RWPE2 (cell line): ENCODE data around the gene MYL12B.

ENCODE experiments used
- ATAC-seq: fragments of 200-7000 bp; cut with Tn5 transposase; 3 replicates; pipeline ENCODE4 v1.9.1; 2021; ENCODE audit warnings: low read depth
- DNase-seq: peaks from one replicate; pipeline ENCODE4 v3.0.0-alpha.2; 2020; ENCODE audit warnings: low spot score
- H3K27ac ChIP-seq: fragments of 450-650 bp; 2 replicates; pipeline ENCODE4 v1.5.1; 2017; ENCODE audit warnings: mild to moderate bottlenecking; ENCODE audit not compliant: poor library complexity, severe bottlenecking
- H3K27me3 ChIP-seq: fragments of 250-450 bp; sonication (Bioruptor Pico); 2 replicates; pipeline ENCODE4 v1.5.1; 2021; ENCODE audit warnings: mild to moderate bottlenecking, moderate library complexity; ENCODE audit not compliant: insufficient read depth, poor library complexity, severe bottlenecking
- H3K36me3 ChIP-seq: fragments of 250-450 bp; sonication (Bioruptor Pico); 2 replicates; pipeline ENCODE4 v1.5.1; 2020; ENCODE audit warnings: low read depth, mild to moderate bottlenecking, moderate library complexity
- H3K4me1 ChIP-seq: fragments of 250-450 bp; sonication (Bioruptor Pico); 2 replicates; pipeline ENCODE4 v1.5.1; 2021; ENCODE audit warnings: mild to moderate bottlenecking, moderate library complexity; ENCODE audit not compliant: insufficient read depth, poor library complexity, severe bottlenecking
- H3K4me3 ChIP-seq: fragments of 250-450 bp; sonication (Bioruptor Pico); 2 replicates; pipeline ENCODE4 v1.5.1; 2021; ENCODE audit warnings: mild to moderate bottlenecking, moderate library complexity; ENCODE audit not compliant: severe bottlenecking
- H3K9me3 ChIP-seq: fragments of 250-450 bp; sonication (Bioruptor Pico); 2 replicates; pipeline ENCODE4 v1.5.1; 2021; ENCODE audit warnings: mild to moderate bottlenecking, moderate library complexity; ENCODE audit not compliant: severe bottlenecking
- TF ChIP-seq, protein P1 (sequence below): fragments of 450-650 bp; IDR thresholded peaks from one replicate; pipeline ENCODE4 v1.5.1; 2017; ENCODE audit warnings: mild to moderate bottlenecking, moderate library complexity; ENCODE audit not compliant: poor library complexity, severe bottlenecking

The MYL12B gene

DNA sequence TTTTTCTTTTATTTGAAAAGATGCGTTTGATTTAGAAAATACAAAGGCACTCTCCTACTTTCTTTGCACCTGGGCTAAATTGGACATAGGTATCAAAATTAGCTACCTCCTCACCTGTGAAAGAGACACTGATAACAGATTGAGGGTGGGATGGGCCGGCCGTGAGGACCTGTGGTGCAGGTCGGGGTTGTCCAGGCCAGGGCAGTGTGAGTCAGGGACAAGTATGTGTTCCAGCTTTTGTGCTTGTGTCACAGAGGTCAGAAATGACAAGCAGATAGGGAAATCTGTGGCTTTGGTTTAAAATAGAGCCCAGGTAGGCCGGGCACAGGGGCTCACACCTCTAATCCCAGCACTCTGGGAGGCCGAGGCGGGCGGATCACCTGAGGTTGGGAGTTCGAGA, 22.6 kb downstream of the MYL12B start:
- peaks cover 10% of the 10 kb centered on the region for H3K4me1 ChIP-seq
- DNase-seq (no peak), ATAC-seq (no peak)
- H3K4me3 ChIP-seq = no peak overlapping the region
- H3K27ac ChIP-seq = no peak overlapping the region
- H3K27me3 ChIP-seq = no peaks in the 10 kb centered on the region
- H3K36me3 ChIP-seq = no peaks in the 10 kb centered on the region
- H3K9me3 ChIP-seq = no peaks in the 10 kb centered on the region
- TF ChIP-seq, protein P1, sequence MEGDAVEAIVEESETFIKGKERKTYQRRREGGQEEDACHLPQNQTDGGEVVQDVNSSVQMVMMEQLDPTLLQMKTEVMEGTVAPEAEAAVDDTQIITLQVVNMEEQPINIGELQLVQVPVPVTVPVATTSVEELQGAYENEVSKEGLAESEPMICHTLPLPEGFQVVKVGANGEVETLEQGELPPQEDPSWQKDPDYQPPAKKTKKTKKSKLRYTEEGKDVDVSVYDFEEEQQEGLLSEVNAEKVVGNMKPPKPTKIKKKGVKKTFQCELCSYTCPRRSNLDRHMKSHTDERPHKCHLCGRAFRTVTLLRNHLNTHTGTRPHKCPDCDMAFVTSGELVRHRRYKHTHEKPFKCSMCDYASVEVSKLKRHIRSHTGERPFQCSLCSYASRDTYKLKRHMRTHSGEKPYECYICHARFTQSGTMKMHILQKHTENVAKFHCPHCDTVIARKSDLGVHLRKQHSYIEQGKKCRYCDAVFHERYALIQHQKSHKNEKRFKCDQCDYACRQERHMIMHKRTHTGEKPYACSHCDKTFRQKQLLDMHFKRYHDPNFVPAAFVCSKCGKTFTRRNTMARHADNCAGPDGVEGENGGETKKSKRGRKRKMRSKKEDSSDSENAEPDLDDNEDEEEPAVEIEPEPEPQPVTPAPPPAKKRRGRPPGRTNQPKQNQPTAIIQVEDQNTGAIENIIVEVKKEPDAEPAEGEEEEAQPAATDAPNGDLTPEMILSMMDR = no peak

DNA sequence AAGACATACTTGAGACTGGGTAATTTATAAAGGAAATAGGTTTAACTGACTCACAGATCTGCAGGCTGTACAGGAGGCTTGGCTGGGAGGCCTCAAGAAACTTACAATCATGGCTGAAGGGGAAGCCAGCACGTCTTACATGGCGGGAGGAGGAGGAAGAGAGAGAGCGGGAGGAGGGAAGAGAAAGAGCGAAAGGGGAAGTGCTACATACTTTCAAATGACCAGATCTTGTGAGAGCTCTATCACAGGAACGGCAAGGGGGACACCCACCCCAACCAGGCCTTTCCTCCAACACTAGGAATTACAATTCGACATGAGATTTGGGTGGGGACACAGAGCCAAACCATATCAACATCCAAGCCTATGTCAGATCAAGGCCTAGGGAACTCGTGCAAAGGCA, 24.2 kb downstream of the MYL12B start:
- DNase-seq (no peak), ATAC-seq (no peak)
- H3K27ac ChIP-seq = no peak overlapping the region
- H3K9me3 ChIP-seq = no peaks in the 10 kb centered on the region
- no peaks in the 10 kb centered on the region for H3K36me3 ChIP-seq
- no peak overlapping the region for H3K4me3 ChIP-seq
- TF ChIP-seq, protein P1 = no peak
- H3K27me3 ChIP-seq = no peaks in the 10 kb centered on the region
- peaks cover 10% of the 10 kb centered on the region for H3K4me1 ChIP-seq

- Histone ChIP-seq H3K9me3 (peaks cover 2% of the 10 kb centered on the region), H3K27ac (no peak overlapping the region)
- TF ChIP-seq, protein P1 = no peak
Observed at GRCh38 chr18:3293196-3293951, 31.4 kb downstream of the MYL12B start.

DNA sequence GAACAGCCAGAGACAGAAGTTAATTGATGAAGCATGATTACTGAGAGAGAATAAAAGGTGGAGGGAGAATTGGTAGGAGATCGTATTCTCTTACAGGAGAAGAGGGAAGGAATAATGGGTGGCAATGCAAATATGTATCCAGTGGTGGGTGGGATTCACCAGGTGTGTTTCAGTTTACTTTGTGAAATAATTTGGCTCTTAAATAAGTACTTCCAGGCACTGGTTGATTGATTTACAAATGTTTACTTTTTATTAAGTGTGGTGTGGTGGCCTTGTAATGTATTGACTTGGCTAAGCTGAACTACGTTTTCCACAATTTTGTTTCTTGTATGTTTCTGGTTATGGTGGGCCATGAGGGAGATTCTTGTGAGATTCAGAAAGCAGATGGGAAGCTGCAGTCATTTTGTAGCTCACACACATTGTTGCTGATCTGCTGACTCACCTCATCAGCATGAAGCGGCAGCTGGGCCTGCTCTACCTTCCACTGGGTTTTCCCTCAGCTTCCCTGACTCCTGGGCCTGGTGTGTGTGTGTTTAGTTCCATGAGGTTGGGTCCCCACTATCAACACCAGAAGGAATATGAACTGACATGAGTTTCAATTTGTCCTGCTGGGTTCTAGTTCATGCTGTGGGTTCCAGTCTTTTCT, 32.6 kb downstream of the MYL12B start:
- no peak overlapping the region for H3K4me3 ChIP-seq
- H3K4me1 ChIP-seq = no peaks in the 10 kb centered on the region
- no peaks in the 10 kb centered on the region for H3K27me3 ChIP-seq
- DNase-seq (no peak), ATAC-seq (no peak)
- TF ChIP-seq, protein P1 = no peak
- no peak overlapping the region for H3K27ac ChIP-seq
- H3K36me3 ChIP-seq = no peaks in the 10 kb centered on the region
- peaks cover 10% of the 10 kb centered on the region for H3K9me3 ChIP-seq

More at GRCh38 chr18:3293196-3293951, 31.4 kb downstream of the MYL12B start:
- Histone ChIP-seq H3K4me1 (no peaks in the 10 kb centered on the region), H3K27me3 (no peaks in the 10 kb centered on the region), H3K4me3 (no peak overlapping the region), H3K36me3 (no peaks in the 10 kb centered on the region)
- ATAC-seq (no peak), DNase-seq (no peak)
